ENCODE results near the gene GMDS. TPM values are rescaled to one million over a fixed set of nuclear protein-coding genes. Genes with fewer than 3 reads are reported as not detected.

The GMDS gene
- total and polyA plus RNA-seq, 2 of the 8 experiments (the other 6 are each of a cell fraction or from before 2014, with no cell fraction given) = 16.8 to 50.0 TPM

- peak overlapping the region; percentile 6; the same call in 1 of the 2 replicates for H2BK12ac ChIP-seq (ENCODE audit: low read depth, low read length)
- no peaks in the 10 kb centered on the region; the same call in 1 of the 2 replicates for H3K79me1 ChIP-seq (ENCODE audit: low read depth, low read length)
- no peak overlapping the region for H2BK20ac ChIP-seq (ENCODE audit: low read length)
- no peaks in the 10 kb centered on the region for H3K27me3 ChIP-seq (replicated peaks in 1 of 4; ENCODE audit: control insufficient read depth in 3 of 4, extremely low read depth in 1 of 4, insufficient read depth in 3 of 4, low read length in 3 of 4)
- H3K4me3 ChIP-seq (ENCODE audit: extremely low read depth in 1 of 4, insufficient read depth in 2 of 4, low read depth in 3 of 4, low read length in 4 of 4) = no peak overlapping the region
- no peaks in the 10 kb centered on the region for H4K20me1 ChIP-seq (replicated peaks in 1 of 2; ENCODE audit: control insufficient read depth in 1 of 2, insufficient read depth in 2 of 2, low read length in 2 of 2)
- no peak overlapping the region for H3K23ac ChIP-seq (ENCODE audit: insufficient read length)
- H3K4me2 ChIP-seq (ENCODE audit: insufficient read depth in 1 of 2, low read depth in 2 of 2, low read length in 2 of 2) = no peak overlapping the region
- no peak overlapping the region for H3K56ac ChIP-seq (replicated peaks; ENCODE audit: insufficient read length, low read depth, low read length)
- H3K9ac ChIP-seq (replicated peaks in 1 of 4; ENCODE audit: extremely low read depth in 1 of 4, low read depth in 3 of 4, low read length in 3 of 4) = no peak overlapping the region
- no peak overlapping the region for H4K8ac ChIP-seq (ENCODE audit: extremely low read depth, insufficient read depth, low read length)
- no peak overlapping the region for H3K4ac ChIP-seq (replicated peaks; ENCODE audit: insufficient read length, low read depth, low read length)
- no peak overlapping the region for H2BK120ac ChIP-seq (replicated peaks; ENCODE audit: low read depth, low read length)
- H3K14ac ChIP-seq (ENCODE audit: insufficient read length) = no peak overlapping the region
- DNase-seq (ENCODE audit: low read depth in 1 of 2, low spot score in 2 of 2) (no peak), FAIRE-seq (no peak)
- H3K18ac ChIP-seq (ENCODE audit: extremely low read depth, low read length) = no peak overlapping the region
- H4K5ac ChIP-seq (ENCODE audit: insufficient read length, low read depth, low read length) = no peak overlapping the region
- no peak overlapping the region for H2AFZ ChIP-seq (ENCODE audit: low read length)
- H3K4me1 ChIP-seq (replicated peaks in 1 of 4; ENCODE audit: control insufficient read depth in 3 of 4, insufficient read depth in 4 of 4, low read length in 3 of 4) = peaks cover 6 to 12% (median 8%) of the 10 kb centered on the region in 4 experiments
- no peak overlapping the region for H2BK5ac ChIP-seq (ENCODE audit: low read depth, low read length)
- no peaks in the 10 kb centered on the region for H3K9me3 ChIP-seq (ENCODE audit: insufficient read depth in 2 of 2, low read depth in 1 of 2, low read length in 1 of 2)
- 85% methylated on average over 8 of the region's 8 CpGs; no CpG with 5 or more reads in 1 of the 2 experiments for WGBS, 2 experiments (ENCODE audit: extremely low coverage in 1 of 2, insufficient coverage in 1 of 2, insufficient read length in 1 of 2, insufficient replicate concordance in 2 of 2, low coverage in 1 of 2, low lambda C conversion rate in 2 of 2, missing lambda C conversion rate in 1 of 2)
- ChIA-PET POLR2A (ENCODE audit: partially characterized antibody) (interaction anchor here (0.9 to 1.8 kb wide), 2 partner anchors 9 to 20 kb away, joined by 3 to 5 read pairs; no protein-coding TSS in a partner anchor), CTCF (ENCODE audit: partially characterized antibody) (interaction anchor here (0.6 kb wide), 2 partner anchors 70 to 302 kb away, joined by 3 to 4 read pairs; no protein-coding TSS in a partner anchor)
- no peaks in the 10 kb centered on the region for H3K36me3 ChIP-seq (ENCODE audit: control insufficient read depth in 2 of 4, insufficient read depth in 4 of 4, low read length in 3 of 4)
- H3K79me2 ChIP-seq (ENCODE audit: control insufficient read depth in 1 of 2, insufficient read depth in 2 of 2, low read length in 2 of 2) = no peaks in the 10 kb centered on the region
- no peak overlapping the region for H4K91ac ChIP-seq (replicated peaks; ENCODE audit: insufficient read length, low read length)
- 0 out of 2 replicates have a peak overlapping the region, but pooled peaks have one; percentile 38 for H2BK15ac ChIP-seq (ENCODE audit: low read length)
- no peaks in the 10 kb centered on the region; the same call in 1 of the 2 replicates for H3K23me2 ChIP-seq (ENCODE audit: low read depth, low read length)
- peak overlapping the region; percentile 84; the same call in 1 of the 2 replicates for H2AK5ac ChIP-seq (ENCODE audit: low read depth, low read length)
- no peak overlapping the region for H3K27ac ChIP-seq (ENCODE audit: low read depth, low read length)
- TF ChIP-seq YY1 (IDR thresholded peaks at IDR 0.05; ENCODE audit: low read depth, low read length) (no peak), RBBP5 (IDR thresholded peaks at IDR 0.05; ENCODE audit: borderline replicate concordance, low read depth, low read length) (no peak), ATF3 (IDR thresholded peaks at IDR 0.05; ENCODE audit: insufficient read depth, low read depth, low read length) (no peak), POLR2AphosphoS5 (IDR thresholded peaks at IDR 0.05; ENCODE audit: low read depth, low read length) (no peak), CBX5 (IDR thresholded peaks at IDR 0.05; ENCODE audit: low read depth, low read length) (no peak), HDAC2 (IDR thresholded peaks at IDR 0.05; ENCODE audit: borderline replicate concordance in 1 of 2, low read depth in 2 of 2, low read length in 2 of 2) (no peak), RFX5 (IDR thresholded peaks at IDR 0.05; ENCODE audit: borderline replicate concordance, low read depth, low read length) (no peak), ZNF274 (IDR thresholded peaks at IDR 0.05; ENCODE audit: borderline replicate concordance, extremely low read depth, low read length) (no peak), EZH2 (IDR thresholded peaks at IDR 0.05; ENCODE audit: low read depth, low read length, severe bottlenecking) (no peak), CTCF (IDR thresholded peaks at IDR 0.05; ENCODE audit: control extremely low read depth in 1 of 3, insufficient read depth in 1 of 3, low read depth in 1 of 3, low read length in 3 of 3) (no peak)
Measured at GRCh38 chr6:1724616-1725015, 520.8 kb downstream of the GMDS start.
